HG02870 (cell line): ENCODE measurements around the gene SLC1A2.

Source experiments
- ATAC-seq: cut with Tn5 transposase; IDR thresholded peaks from one replicate; pipeline ENCODE4 v1.9.1; 2021; ENCODE audit warnings: mild to moderate bottlenecking, moderate library complexity; ENCODE audit not compliant: unreplicated experiment

Gene SLC1A2

GRCh38 chr11:35204614-35205013 is 214.7 kb downstream of the SLC1A2 start:
- ATAC-seq: no peak
